GM18909 (cell line): ENCODE measurements around the gene LYAR.

Experiments
- ATAC-seq: cut with Tn5 transposase; IDR thresholded peaks from one replicate; pipeline ENCODE4 v1.9.1; 2021; ENCODE audit warnings: mild to moderate bottlenecking; ENCODE audit not compliant: unreplicated experiment, poor library complexity

The LYAR gene

DNA sequence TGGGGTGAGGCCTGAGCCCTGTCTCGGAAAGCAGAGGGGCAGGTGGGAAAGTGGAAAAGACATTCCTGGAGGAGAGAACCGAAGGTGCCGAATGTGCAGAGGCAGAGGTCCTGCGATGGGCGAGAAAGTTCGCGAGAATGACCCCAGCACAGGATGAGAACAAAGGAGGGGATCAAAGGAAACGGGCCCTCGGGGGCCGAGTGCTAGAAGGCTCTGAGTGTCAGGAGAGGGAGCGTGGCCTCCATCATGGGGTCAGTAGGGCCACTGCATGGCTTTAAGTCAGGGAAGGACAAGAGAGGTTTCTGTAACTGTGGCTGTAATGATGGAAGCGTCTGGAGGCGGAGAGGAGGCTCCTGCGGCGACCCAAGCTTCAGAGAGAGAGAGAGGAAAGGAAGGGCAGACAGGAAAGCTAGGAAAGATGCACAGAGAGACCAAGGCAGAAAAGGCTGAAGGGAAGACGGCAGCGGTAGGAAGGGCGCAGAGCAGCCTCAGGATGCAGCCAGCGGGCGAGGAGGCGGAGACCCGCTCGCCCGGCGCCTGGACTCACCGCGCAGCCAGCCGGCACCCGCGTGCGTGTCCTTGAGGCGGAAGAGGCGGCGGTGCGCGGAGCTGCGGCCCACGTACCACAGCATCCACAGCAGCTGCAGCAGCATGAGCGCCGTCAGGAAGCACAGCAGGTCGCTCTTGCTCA is 63.9 kb downstream of the LYAR start:
- ATAC-seq: no peak
